HCT116 (cell line): ENCODE measurements around the gene EFNB1.

Experiments used
- ATF3 ChIP-seq: IDR thresholded peaks from 2 replicates; pipeline ENCODE4 v1.6.1; 2012
- EZH2 ChIP-seq: fragments of 200-600 bp; sonication (generic); IDR thresholded peaks from 2 replicates; pipeline ENCODE4 v1.6.1; 2017; ENCODE audit warnings: antibody characterized with exemption, mixed run types
- EZH2phosphoT487 ChIP-seq: fragments of 200-600 bp; IDR thresholded peaks from 2 replicates; pipeline ENCODE4 v1.6.1; 2018; ENCODE audit warnings: antibody characterized with exemption, borderline replicate concordance
- POLR2A ChIP-seq: IDR thresholded peaks from 2 replicates; pipeline ENCODE4 v1.7.0; 2011; ENCODE audit warnings: borderline replicate concordance; ENCODE audit not compliant: insufficient read depth, insufficient read length; ENCODE audit errors: extremely low read depth
- POLR2AphosphoS5 ChIP-seq: IDR thresholded peaks from 2 replicates; pipeline ENCODE4 v1.6.1; 2011; ENCODE audit warnings: mild to moderate bottlenecking, low read depth, low read length, moderate library complexity
- RAD21 ChIP-seq: IDR thresholded peaks from 2 replicates; pipeline ENCODE4 v1.6.1; 2012; ENCODE audit warnings: low read depth, mild to moderate bottlenecking
- SP1 ChIP-seq: IDR thresholded peaks from 2 replicates; pipeline ENCODE4 v1.6.1; 2012; ENCODE audit warnings: low read depth
- SRF ChIP-seq: IDR thresholded peaks from 2 replicates; pipeline ENCODE4 v1.6.1; 2012; ENCODE audit warnings: low read depth
- TF ChIP-seq, protein P1 (sequence below): IDR thresholded peaks from 2 replicates; pipeline ENCODE4 v1.6.1; 2012; ENCODE audit warnings: low read depth
- TF ChIP-seq, protein P2 (sequence below), 3 experiments: fragments of 200-600 bp in 1 of 3; sonication (generic) in 1 of 3; IDR thresholded peaks in 2 of 3; conservative IDR thresholded peaks in 1 of 3; 2 replicates each; pipeline ENCODE4 v1.5.1; 2012 to 2017; ENCODE audit warnings: low read depth in 2 of 3, low read length in 2 of 3, antibody characterized with exemption in 1 of 3, borderline replicate concordance in 1 of 3, control low read depth in 1 of 3, mild to moderate bottlenecking in 1 of 3, mixed read lengths in 1 of 3, mixed run types in 1 of 3, moderate library complexity in 1 of 3; ENCODE audit not compliant: insufficient read depth in 1 of 3
- TF ChIP-seq, protein P3 (sequence below): IDR thresholded peaks from 2 replicates; pipeline ENCODE4 v1.6.1; 2011; ENCODE audit warnings: mild to moderate bottlenecking, low read length, moderate library complexity; ENCODE audit not compliant: insufficient replicate concordance; ENCODE audit errors: extremely low read depth
- TF ChIP-seq, protein P4 (sequence below): IDR thresholded peaks from 2 replicates; pipeline ENCODE4 v1.6.1; 2012

GRCh38 chrX:68794461-68794860, 34.4 kb upstream of the EFNB1 start:
- TF ChIP-seq, protein P1, sequence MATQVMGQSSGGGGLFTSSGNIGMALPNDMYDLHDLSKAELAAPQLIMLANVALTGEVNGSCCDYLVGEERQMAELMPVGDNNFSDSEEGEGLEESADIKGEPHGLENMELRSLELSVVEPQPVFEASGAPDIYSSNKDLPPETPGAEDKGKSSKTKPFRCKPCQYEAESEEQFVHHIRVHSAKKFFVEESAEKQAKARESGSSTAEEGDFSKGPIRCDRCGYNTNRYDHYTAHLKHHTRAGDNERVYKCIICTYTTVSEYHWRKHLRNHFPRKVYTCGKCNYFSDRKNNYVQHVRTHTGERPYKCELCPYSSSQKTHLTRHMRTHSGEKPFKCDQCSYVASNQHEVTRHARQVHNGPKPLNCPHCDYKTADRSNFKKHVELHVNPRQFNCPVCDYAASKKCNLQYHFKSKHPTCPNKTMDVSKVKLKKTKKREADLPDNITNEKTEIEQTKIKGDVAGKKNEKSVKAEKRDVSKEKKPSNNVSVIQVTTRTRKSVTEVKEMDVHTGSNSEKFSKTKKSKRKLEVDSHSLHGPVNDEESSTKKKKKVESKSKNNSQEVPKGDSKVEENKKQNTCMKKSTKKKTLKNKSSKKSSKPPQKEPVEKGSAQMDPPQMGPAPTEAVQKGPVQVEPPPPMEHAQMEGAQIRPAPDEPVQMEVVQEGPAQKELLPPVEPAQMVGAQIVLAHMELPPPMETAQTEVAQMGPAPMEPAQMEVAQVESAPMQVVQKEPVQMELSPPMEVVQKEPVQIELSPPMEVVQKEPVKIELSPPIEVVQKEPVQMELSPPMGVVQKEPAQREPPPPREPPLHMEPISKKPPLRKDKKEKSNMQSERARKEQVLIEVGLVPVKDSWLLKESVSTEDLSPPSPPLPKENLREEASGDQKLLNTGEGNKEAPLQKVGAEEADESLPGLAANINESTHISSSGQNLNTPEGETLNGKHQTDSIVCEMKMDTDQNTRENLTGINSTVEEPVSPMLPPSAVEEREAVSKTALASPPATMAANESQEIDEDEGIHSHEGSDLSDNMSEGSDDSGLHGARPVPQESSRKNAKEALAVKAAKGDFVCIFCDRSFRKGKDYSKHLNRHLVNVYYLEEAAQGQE, result no peak
- TF ChIP-seq, protein P2, sequence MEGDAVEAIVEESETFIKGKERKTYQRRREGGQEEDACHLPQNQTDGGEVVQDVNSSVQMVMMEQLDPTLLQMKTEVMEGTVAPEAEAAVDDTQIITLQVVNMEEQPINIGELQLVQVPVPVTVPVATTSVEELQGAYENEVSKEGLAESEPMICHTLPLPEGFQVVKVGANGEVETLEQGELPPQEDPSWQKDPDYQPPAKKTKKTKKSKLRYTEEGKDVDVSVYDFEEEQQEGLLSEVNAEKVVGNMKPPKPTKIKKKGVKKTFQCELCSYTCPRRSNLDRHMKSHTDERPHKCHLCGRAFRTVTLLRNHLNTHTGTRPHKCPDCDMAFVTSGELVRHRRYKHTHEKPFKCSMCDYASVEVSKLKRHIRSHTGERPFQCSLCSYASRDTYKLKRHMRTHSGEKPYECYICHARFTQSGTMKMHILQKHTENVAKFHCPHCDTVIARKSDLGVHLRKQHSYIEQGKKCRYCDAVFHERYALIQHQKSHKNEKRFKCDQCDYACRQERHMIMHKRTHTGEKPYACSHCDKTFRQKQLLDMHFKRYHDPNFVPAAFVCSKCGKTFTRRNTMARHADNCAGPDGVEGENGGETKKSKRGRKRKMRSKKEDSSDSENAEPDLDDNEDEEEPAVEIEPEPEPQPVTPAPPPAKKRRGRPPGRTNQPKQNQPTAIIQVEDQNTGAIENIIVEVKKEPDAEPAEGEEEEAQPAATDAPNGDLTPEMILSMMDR (IDR thresholded peaks at IDR 0.05 in 2 of 3, conservative IDR thresholded peaks at IDR 0.05 in 1 of 3; ENCODE audit: borderline replicate concordance in 1 of 3, insufficient read depth in 1 of 3, low read depth in 2 of 3, low read length in 2 of 3), result no peak
- TF ChIP-seq SRF, result no peak
- no peak for TF ChIP-seq EZH2phosphoT487
- no peak for TF ChIP-seq POLR2A
- no peak for TF ChIP-seq SP1
- no peak for TF ChIP-seq POLR2AphosphoS5
- TF ChIP-seq EZH2, result no peak
- TF ChIP-seq RAD21, result no peak
- TF ChIP-seq, protein P3, sequence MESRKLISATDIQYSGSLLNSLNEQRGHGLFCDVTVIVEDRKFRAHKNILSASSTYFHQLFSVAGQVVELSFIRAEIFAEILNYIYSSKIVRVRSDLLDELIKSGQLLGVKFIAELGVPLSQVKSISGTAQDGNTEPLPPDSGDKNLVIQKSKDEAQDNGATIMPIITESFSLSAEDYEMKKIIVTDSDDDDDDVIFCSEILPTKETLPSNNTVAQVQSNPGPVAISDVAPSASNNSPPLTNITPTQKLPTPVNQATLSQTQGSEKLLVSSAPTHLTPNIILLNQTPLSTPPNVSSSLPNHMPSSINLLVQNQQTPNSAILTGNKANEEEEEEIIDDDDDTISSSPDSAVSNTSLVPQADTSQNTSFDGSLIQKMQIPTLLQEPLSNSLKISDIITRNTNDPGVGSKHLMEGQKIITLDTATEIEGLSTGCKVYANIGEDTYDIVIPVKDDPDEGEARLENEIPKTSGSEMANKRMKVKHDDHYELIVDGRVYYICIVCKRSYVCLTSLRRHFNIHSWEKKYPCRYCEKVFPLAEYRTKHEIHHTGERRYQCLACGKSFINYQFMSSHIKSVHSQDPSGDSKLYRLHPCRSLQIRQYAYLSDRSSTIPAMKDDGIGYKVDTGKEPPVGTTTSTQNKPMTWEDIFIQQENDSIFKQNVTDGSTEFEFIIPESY, result no peak
- TF ChIP-seq ATF3, result no peak
- TF ChIP-seq, protein P4, sequence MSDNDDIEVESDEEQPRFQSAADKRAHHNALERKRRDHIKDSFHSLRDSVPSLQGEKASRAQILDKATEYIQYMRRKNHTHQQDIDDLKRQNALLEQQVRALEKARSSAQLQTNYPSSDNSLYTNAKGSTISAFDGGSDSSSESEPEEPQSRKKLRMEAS, result no peak
